GM23338 (cell line): Measurements from ENCODE around the gene C2CD4D.

Experiments
- CTCF ChIP-seq, 2 experiments: fragments of 200-600 bp in 1 of 2; sonication (generic) in 1 of 2; conservative IDR thresholded peaks; 2 replicates each; pipeline versions ENCODE4 v1.5.1 to v1.6.1; 2016 to 2017; ENCODE audit warnings: antibody characterized with exemption in 2 of 2, low read depth in 2 of 2, mild to moderate bottlenecking in 2 of 2, moderate library complexity in 1 of 2
- ETS1 ChIP-seq: IDR thresholded peaks from 2 replicates; pipeline ENCODE4 v1.6.1; 2016; ENCODE audit warnings: antibody characterized with exemption
- EZH2 ChIP-seq: fragments of 200-600 bp; sonication (generic); IDR thresholded peaks from one replicate; pipeline ENCODE4 v1.8.0; 2017; ENCODE audit warnings: antibody characterized with exemption, mild to moderate bottlenecking, low read depth; ENCODE audit not compliant: unreplicated experiment
- POLR2AphosphoS5 ChIP-seq: IDR thresholded peaks from 2 replicates; pipeline ENCODE4 v1.6.1; 2016; ENCODE audit warnings: antibody characterized with exemption, low read depth
- REST ChIP-seq: IDR thresholded peaks from one replicate; pipeline ENCODE4 v1.6.1; 2018; ENCODE audit warnings: antibody characterized with exemption; ENCODE audit not compliant: unreplicated experiment
- STAT1 ChIP-seq: IDR thresholded peaks from one replicate; pipeline ENCODE4 v1.6.1; 2016; ENCODE audit warnings: antibody characterized with exemption; ENCODE audit not compliant: unreplicated experiment

- TF ChIP-seq CTCF (conservative IDR thresholded peaks at IDR 0.05; ENCODE audit: low read depth in 2 of 2) (no peak), ETS1 (no peak), POLR2AphosphoS5 (no peak), REST (no peak), STAT1 (no peak), EZH2 (no peak)
Measured at GRCh38 chr1:151807766-151808165, 31.9 kb downstream of the C2CD4D start.
